ENCODE data around the gene CCDC170. TPM values are rescaled to one million over a fixed set of nuclear protein-coding genes. Genes with fewer than 3 reads are reported as not detected.

The CCDC170 gene
- total RNA-seq, 1 experiment from 2014 or later, result not detected

GRCh38 chr6:151649835-151650234, 156.0 kb downstream of the CCDC170 start:
- peaks cover 15% of the 10 kb centered on the region for H3K9me3 Mint-ChIP-seq (ENCODE audit: unreplicated experiment)
- TF ChIP-seq, protein P1, sequence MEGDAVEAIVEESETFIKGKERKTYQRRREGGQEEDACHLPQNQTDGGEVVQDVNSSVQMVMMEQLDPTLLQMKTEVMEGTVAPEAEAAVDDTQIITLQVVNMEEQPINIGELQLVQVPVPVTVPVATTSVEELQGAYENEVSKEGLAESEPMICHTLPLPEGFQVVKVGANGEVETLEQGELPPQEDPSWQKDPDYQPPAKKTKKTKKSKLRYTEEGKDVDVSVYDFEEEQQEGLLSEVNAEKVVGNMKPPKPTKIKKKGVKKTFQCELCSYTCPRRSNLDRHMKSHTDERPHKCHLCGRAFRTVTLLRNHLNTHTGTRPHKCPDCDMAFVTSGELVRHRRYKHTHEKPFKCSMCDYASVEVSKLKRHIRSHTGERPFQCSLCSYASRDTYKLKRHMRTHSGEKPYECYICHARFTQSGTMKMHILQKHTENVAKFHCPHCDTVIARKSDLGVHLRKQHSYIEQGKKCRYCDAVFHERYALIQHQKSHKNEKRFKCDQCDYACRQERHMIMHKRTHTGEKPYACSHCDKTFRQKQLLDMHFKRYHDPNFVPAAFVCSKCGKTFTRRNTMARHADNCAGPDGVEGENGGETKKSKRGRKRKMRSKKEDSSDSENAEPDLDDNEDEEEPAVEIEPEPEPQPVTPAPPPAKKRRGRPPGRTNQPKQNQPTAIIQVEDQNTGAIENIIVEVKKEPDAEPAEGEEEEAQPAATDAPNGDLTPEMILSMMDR (IDR thresholded peaks at IDR 0.05; ENCODE audit: unreplicated experiment), result no peak
- H3K4me3 Mint-ChIP-seq (ENCODE audit: unreplicated experiment), result no peak overlapping the region
- peaks cover 20% of the 10 kb centered on the region for H3K27me3 Mint-ChIP-seq (ENCODE audit: insufficient read depth, unreplicated experiment)
- DNase-seq (ENCODE audit: unreplicated experiment), result no peak
- ChIA-PET CTCF (no interaction called here), POLR2A (no interaction called here)
- H3K27ac Mint-ChIP-seq (ENCODE audit: low read depth, unreplicated experiment), result no peak overlapping the region
- BruUV-seq (replicated peaks), result no TSS peak
- H3K4me1 Mint-ChIP-seq (ENCODE audit: insufficient read depth, unreplicated experiment), result no peaks in the 10 kb centered on the region
- no peaks in the 10 kb centered on the region for H3K36me3 Mint-ChIP-seq (ENCODE audit: insufficient read depth, unreplicated experiment)
- intact Hi-C loops (cut with micrococcal nuclease), result no loop called here

DNA sequence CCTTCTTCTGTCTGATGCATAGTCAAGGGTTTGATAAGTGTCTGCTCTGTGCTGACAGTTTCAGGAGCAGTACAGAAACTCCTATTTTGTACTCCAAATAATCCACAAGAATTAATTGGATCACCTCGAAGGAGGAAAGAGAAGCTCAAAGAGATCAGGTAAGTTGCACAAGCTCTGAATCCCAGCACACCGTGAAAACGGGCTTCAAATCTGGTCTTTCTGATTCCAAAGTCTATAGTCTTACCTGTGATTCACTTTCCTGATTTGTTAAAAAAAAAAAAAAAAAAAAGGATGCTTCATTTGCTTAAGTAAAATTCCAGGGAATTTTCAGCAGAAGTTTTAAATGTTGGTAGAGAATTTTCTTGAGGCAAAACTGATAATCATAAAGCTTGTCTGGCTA, 157.8 kb downstream of the CCDC170 start:
- intact Hi-C loops (cut with micrococcal nuclease), result no loop called here
- no peaks in the 10 kb centered on the region for H3K36me3 Mint-ChIP-seq (ENCODE audit: insufficient read depth, unreplicated experiment)
- DNase-seq (ENCODE audit: unreplicated experiment), result no peak
- TF ChIP-seq, protein P1 (IDR thresholded peaks at IDR 0.05; ENCODE audit: unreplicated experiment), result no peak
- H3K4me3 Mint-ChIP-seq (ENCODE audit: unreplicated experiment), result no peak overlapping the region
- POLR2A ChIA-PET, result interaction anchor here (0.6 to 0.7 kb wide), 2 partner anchors 43 to 243 kb away, joined by 3 read pairs; no protein-coding TSS in a partner anchor
- H3K27me3 Mint-ChIP-seq (ENCODE audit: insufficient read depth, unreplicated experiment), result peaks cover 2% of the 10 kb centered on the region
- H3K27ac Mint-ChIP-seq (ENCODE audit: low read depth, unreplicated experiment), result no peak overlapping the region
- peaks cover 15% of the 10 kb centered on the region for H3K9me3 Mint-ChIP-seq (ENCODE audit: unreplicated experiment)
- no peaks in the 10 kb centered on the region for H3K4me1 Mint-ChIP-seq (ENCODE audit: insufficient read depth, unreplicated experiment)
- no TSS peak for BruUV-seq (replicated peaks)
- CTCF ChIA-PET, result interaction anchor here (0.6 to 1.1 kb wide), 3 partner anchors 113 to 1778 kb away, joined by 3 to 5 read pairs (median 5); no protein-coding TSS in a partner anchor

DNA sequence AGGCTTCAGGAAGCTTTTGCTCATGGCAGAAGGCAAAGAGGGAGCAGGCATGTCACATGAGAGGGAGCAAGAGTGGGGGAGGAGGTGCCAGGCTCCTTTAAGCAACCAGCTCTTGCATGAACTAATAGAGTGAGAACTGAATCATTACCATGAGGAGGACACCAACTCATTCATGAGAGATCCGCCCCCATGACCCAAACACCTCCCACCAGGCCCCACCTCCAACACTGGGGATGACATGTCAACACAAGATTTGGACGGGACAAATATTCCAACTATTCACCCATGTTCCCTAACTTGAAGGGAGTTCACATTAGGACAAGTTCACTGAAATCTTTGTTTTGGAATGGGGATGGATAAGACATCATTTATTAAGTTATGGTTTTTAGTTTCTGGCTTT, 158.5 kb downstream of the CCDC170 start:
- intact Hi-C loops (cut with micrococcal nuclease), result no loop called here
- H3K27ac Mint-ChIP-seq (ENCODE audit: low read depth, unreplicated experiment), result no peak overlapping the region
- H3K4me1 Mint-ChIP-seq (ENCODE audit: insufficient read depth, unreplicated experiment), result no peaks in the 10 kb centered on the region
- H3K36me3 Mint-ChIP-seq (ENCODE audit: insufficient read depth, unreplicated experiment), result no peaks in the 10 kb centered on the region
- CTCF ChIA-PET, result interaction anchor here (0.6 to 1.1 kb wide), 5 partner anchors 12 to 1778 kb away, joined by 3 to 5 read pairs (median 3); no protein-coding TSS in a partner anchor
- POLR2A ChIA-PET, result interaction anchor here (0.7 to 1.1 kb wide), 2 partner anchors 23 to 43 kb away, joined by 3 to 4 read pairs; no protein-coding TSS in a partner anchor
- no peak overlapping the region for H3K4me3 Mint-ChIP-seq (ENCODE audit: unreplicated experiment)
- H3K27me3 Mint-ChIP-seq (ENCODE audit: insufficient read depth, unreplicated experiment), result no peaks in the 10 kb centered on the region
- TF ChIP-seq, protein P1 (IDR thresholded peaks at IDR 0.05; ENCODE audit: unreplicated experiment), result no peak
- no TSS peak for BruUV-seq (replicated peaks)
- DNase-seq (ENCODE audit: unreplicated experiment), result peak; percentile 9
- peaks cover 15% of the 10 kb centered on the region for H3K9me3 Mint-ChIP-seq (ENCODE audit: unreplicated experiment)

GRCh38 chr6:151655099-151655498, 161.3 kb downstream of the CCDC170 start:
- no peaks in the 10 kb centered on the region for H3K36me3 Mint-ChIP-seq (ENCODE audit: insufficient read depth, unreplicated experiment)
- H3K27ac Mint-ChIP-seq (ENCODE audit: low read depth, unreplicated experiment), result no peak overlapping the region
- peaks cover 15% of the 10 kb centered on the region for H3K9me3 Mint-ChIP-seq (ENCODE audit: unreplicated experiment)
- intact Hi-C loops (cut with micrococcal nuclease), result no loop called here
- H3K27me3 Mint-ChIP-seq (ENCODE audit: insufficient read depth, unreplicated experiment), result no peaks in the 10 kb centered on the region
- no peak for DNase-seq (ENCODE audit: unreplicated experiment)
- H3K4me1 Mint-ChIP-seq (ENCODE audit: insufficient read depth, unreplicated experiment), result no peaks in the 10 kb centered on the region
- H3K4me3 Mint-ChIP-seq (ENCODE audit: unreplicated experiment), result no peak overlapping the region
- TF ChIP-seq, protein P1 (IDR thresholded peaks at IDR 0.05; ENCODE audit: unreplicated experiment), result no peak
- ChIA-PET CTCF (interaction anchor here (0.7 to 1.6 kb wide), 2 partner anchors 14 to 20 kb away, joined by 3 read pairs; no protein-coding TSS in a partner anchor), POLR2A (no interaction called here)
- BruUV-seq (replicated peaks), result no TSS peak

All from MCF 10A (cell line).